ENCODE measurements around the gene GTF2IRD1.
A peak's percentile ranks its signal among the peaks of the same experiment; 100 is the strongest.
"Not testable (repeated sequence)": the region's sequence is repeated elsewhere in the genome, so short reads cannot be mapped to it uniquely, and the experiment has no call there.

GTF2IRD1 gene

GRCh38 chr7:74519395-74519794 lies 65.7 kb downstream of the GTF2IRD1 start:
- DNase-seq, result no peak

GRCh38 chr7:74521855-74522254 lies 68.1 kb downstream of the GTF2IRD1 start:
- no peak for DNase-seq

GRCh38 chr7:74522281-74522905 lies 68.7 kb downstream of the GTF2IRD1 start:
- no peak for DNase-seq

GRCh38 chr7:74523015-74523414 lies 69.3 kb downstream of the GTF2IRD1 start:
- no peak for DNase-seq

- DNase-seq, result no peak
Observed at GRCh38 chr7:74525140-74525539, 71.4 kb downstream of the GTF2IRD1 start.

GRCh38 chr7:74525881-74526280 lies 72.2 kb downstream of the GTF2IRD1 start:
- no peak for DNase-seq

- DNase-seq, result no peak
Observed at GRCh38 chr7:74526780-74527179, 73.1 kb downstream of the GTF2IRD1 start.

GRCh38 chr7:74527842-74528241 lies 74.1 kb downstream of the GTF2IRD1 start:
- DNase-seq, result no peak

- not testable (repeated sequence) for DNase-seq
Observed at GRCh38 chr7:74528773-74529172, 75.1 kb downstream of the GTF2IRD1 start.

- DNase-seq, result no peak
Observed at GRCh38 chr7:74535951-74536356, 82.2 kb downstream of the GTF2IRD1 start.

- not testable (repeated sequence) for DNase-seq
Observed at GRCh38 chr7:74541937-74542336, 88.2 kb downstream of the GTF2IRD1 start.

GRCh38 chr7:74542558-74543117 lies 88.9 kb downstream of the GTF2IRD1 start:
- no peak for DNase-seq

GRCh38 chr7:74544706-74545469 lies 91.2 kb downstream of the GTF2IRD1 start:
- peak; percentile 6 to 12 for DNase-seq

GRCh38 chr7:74545921-74546320 lies 92.2 kb downstream of the GTF2IRD1 start:
- DNase-seq, result no peak

GRCh38 chr7:74553596-74554012 lies 99.9 kb downstream of the GTF2IRD1 start:
- not testable (repeated sequence) for DNase-seq

GRCh38 chr7:74554178-74554577 lies 100.5 kb downstream of the GTF2IRD1 start:
- DNase-seq, result no peak

GRCh38 chr7:74560086-74560719 lies 106.5 kb downstream of the GTF2IRD1 start:
- no peak for DNase-seq

- DNase-seq, result no peak
Observed at GRCh38 chr7:74561898-74562613, 108.3 kb downstream of the GTF2IRD1 start.

- DNase-seq, result not testable (repeated sequence)
Observed at GRCh38 chr7:74563639-74564038, 109.9 kb downstream of the GTF2IRD1 start.

GRCh38 chr7:74567318-74567668 lies 113.6 kb downstream of the GTF2IRD1 start:
- no peak for DNase-seq

- DNase-seq, result no peak
Observed at GRCh38 chr7:74568658-74569057, 115.0 kb downstream of the GTF2IRD1 start.

- peak in 1 of 2 donors; percentile 44 for DNase-seq
Observed at GRCh38 chr7:74569501-74570075, 115.9 kb downstream of the GTF2IRD1 start.
